Measurements from ENCODE around the gene DOHH.

Gene DOHH

GRCh38 chr19:3501780-3502179, 1.3 kb upstream of the DOHH start:
- no peak for TF ChIP-seq CTCF (IDR thresholded peaks at IDR 0.05)

GRCh38 chr19:3499738-3500428, 591 bp downstream of the DOHH start:
- no peak for TF ChIP-seq CTCF (IDR thresholded peaks at IDR 0.05)

GRCh38 chr19:3497757-3498520, 2.5 kb downstream of the DOHH start:
- no peak for TF ChIP-seq CTCF (IDR thresholded peaks at IDR 0.05)

GRCh38 chr19:3496392-3497273, 3.8 kb downstream of the DOHH start:
- TF ChIP-seq CTCF (IDR thresholded peaks at IDR 0.05): no peak

- no peak for TF ChIP-seq CTCF (IDR thresholded peaks at IDR 0.05)
These were observed 5.9 kb downstream of the DOHH start for GRCh38 chr19:3494559-3494958.

- no peak for TF ChIP-seq CTCF (IDR thresholded peaks at IDR 0.05)
These were observed 6.4 kb downstream of the DOHH start for GRCh38 chr19:3494051-3494450.

GRCh38 chr19:3493651-3494050, 6.8 kb downstream of the DOHH start:
- no peak for TF ChIP-seq CTCF (IDR thresholded peaks at IDR 0.05)
